ENCODE results near the gene NEUROG2.

DNA sequence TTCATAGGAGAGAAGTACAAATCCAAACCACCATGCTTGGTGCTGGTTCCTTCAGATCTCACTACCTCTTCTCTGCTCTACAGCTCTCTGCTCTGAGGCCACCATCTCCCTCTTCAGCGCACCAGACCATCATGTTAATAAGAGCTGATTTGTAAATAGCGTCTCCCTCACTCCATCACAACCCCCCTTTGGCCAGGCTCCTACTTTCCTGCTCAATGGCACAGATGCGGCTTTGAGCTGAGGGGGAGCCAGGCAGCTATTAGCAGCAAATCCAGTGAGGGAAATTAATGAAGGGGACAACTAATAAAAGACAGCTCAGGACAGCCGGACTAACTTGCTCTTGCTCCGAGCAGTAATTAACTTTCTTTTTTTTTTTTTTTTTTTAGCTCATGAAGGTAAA lies 13.1 kb downstream of the NEUROG2 start:
- TF ChIP-seq, protein P1, sequence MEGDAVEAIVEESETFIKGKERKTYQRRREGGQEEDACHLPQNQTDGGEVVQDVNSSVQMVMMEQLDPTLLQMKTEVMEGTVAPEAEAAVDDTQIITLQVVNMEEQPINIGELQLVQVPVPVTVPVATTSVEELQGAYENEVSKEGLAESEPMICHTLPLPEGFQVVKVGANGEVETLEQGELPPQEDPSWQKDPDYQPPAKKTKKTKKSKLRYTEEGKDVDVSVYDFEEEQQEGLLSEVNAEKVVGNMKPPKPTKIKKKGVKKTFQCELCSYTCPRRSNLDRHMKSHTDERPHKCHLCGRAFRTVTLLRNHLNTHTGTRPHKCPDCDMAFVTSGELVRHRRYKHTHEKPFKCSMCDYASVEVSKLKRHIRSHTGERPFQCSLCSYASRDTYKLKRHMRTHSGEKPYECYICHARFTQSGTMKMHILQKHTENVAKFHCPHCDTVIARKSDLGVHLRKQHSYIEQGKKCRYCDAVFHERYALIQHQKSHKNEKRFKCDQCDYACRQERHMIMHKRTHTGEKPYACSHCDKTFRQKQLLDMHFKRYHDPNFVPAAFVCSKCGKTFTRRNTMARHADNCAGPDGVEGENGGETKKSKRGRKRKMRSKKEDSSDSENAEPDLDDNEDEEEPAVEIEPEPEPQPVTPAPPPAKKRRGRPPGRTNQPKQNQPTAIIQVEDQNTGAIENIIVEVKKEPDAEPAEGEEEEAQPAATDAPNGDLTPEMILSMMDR (optimal IDR thresholded peaks at IDR 0.05 in 1 of 3, IDR thresholded peaks at IDR 0.05 in 1 of 3, conservative IDR thresholded peaks at IDR 0.05 in 1 of 3; ENCODE audit: extremely low read depth in 1 of 3, insufficient read depth in 2 of 3, low read length in 3 of 3), result no peak
- TF ChIP-seq EZH2 (IDR thresholded peaks at IDR 0.05; ENCODE audit: low read length), result no peak

Data from keratinocyte (primary cell).